CD1c-positive myeloid dendritic cell (primary cell): ENCODE measurements around the gene BMPR1A.

Source experiments
- DNase-seq: peaks from one replicate; pipeline ENCODE4 v3.0.0-alpha.2; 2016; ENCODE audit errors: extremely low spot score

BMPR1A gene

DNA sequence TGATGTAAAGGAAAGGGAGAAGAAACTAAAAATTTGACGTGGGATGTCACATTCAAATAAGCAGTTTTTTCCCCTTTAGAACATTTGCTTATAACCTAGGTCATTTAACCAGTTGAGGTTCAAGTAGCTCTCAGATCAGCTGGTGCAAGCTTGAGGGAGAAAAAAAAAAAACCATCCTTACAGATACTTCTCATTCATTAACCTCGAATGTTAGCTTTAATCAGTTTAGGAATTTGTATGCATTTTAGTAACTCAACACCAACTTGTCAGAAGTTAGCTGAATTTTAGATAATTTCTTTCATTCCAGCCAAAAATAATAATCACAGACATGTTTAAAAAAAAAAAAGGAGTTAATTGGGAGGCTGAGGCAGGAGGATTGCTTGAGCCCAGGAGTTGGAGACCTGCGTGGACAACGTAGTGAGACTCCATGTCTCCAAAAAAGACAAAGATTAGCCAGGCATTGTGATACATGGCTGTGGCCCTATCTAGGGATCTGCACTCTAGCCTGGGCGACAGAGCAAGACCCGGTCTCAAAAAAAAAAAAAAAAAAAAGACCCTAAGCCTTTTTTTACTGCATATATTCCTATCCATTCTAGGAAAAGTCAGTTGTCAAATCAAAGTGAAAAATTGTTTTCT lies 46.2 kb downstream of the BMPR1A start:
- no peak for DNase-seq

- no peak for DNase-seq
These were observed 46.7 kb downstream of the BMPR1A start for GRCh38 chr10:86803156-86803555.

- DNase-seq, result no peak
These were observed 48.4 kb downstream of the BMPR1A start for GRCh38 chr10:86804805-86805204.

- no peak for DNase-seq
These were observed 56.7 kb downstream of the BMPR1A start for GRCh38 chr10:86813101-86813500.

DNA sequence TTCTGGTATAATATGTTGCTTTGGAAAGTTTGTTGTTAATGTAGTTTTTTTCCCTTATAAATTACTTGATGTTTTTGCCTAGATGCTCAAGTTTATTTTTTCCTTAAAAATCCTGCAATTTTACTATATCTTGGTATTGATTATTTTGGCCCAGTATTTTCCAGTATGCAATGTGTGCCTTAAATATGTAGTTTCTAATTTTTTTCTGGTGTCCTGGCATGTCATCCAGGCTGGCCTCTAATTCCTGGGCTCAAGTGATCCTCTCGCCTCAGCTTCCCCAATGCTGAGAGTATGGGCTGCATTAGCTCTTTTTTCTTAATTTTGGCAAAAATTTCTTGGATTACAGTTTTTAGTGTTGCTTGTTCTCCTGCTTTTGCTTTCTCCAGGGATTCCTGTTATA lies 57.6 kb downstream of the BMPR1A start:
- DNase-seq, result no peak

GRCh38 chr10:86815035-86815617 lies 58.7 kb downstream of the BMPR1A start:
- DNase-seq, result no peak

DNA sequence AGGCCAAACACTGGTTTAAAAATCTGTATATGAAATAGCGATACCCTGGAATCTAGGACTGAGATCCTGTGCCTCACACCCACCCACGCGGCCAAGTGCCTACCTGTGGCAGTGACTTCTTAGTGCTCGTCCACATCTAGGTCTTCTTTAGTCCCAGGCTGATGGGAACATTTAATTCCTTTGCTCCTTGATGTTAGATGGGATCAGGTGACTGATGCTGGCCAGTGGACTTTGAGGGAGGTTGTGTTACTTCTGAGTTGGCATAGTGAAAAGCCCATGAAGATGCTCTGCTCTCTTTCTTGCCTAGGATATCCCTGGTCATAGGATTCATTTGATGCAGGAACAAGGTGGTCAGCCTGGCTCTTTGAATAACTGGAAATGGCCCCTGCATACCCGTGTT lies 59.2 kb downstream of the BMPR1A start:
- DNase-seq, result no peak

- no peak for DNase-seq
These were observed 60.8 kb downstream of the BMPR1A start for GRCh38 chr10:86817246-86817645.

GRCh38 chr10:86819567-86819966 lies 63.1 kb downstream of the BMPR1A start:
- no peak for DNase-seq

DNA sequence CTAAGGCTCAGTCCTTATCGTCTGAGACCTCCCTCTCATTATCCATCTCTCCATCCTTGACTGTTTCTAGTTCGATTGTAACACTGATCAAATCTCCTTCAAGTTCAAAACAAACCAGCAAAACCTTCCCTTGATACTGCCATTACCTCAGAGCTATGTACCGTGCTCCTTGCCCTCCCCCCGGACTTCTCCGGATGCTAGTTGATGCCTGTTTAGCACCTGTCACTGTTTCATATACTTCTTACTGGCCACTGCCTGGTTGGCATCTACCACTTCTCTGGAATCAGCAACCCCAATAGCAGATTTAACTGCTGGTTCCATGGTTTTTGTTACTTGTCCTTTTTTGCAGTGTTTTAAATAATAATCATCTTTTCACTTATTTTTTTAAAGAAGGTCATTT lies 64.1 kb downstream of the BMPR1A start:
- no peak for DNase-seq

DNA sequence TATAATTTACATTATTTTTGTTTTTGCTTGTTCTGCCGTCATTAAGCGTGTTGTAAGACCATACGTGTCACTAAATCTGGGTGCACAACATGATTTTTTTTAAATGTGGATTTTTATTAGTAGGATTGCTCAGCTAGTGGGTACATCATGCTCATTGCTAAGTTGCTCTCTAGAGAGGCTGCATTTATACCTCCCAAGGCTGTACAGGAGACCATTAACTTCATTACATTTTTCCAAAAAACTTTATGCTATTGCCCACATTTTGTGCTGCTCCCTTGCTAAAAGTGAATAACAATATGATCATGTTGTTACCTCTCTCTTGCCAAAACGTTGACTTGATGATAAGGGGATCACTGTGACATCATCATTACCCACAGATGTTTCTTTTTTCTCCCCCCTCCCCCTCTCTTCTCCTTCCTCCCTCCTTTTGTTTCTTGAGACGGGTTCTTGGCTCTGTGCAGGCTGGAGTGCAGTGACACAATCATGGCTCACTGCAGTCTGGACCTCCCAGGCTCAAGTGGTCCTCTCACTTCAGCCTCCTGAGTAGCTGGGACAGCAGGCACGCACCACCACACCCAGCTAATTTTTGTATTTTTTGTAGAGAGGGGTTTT lies 65.1 kb downstream of the BMPR1A start:
- DNase-seq, result no peak

- DNase-seq, result no peak
These were observed 67.1 kb downstream of the BMPR1A start for GRCh38 chr10:86823565-86823964.

- DNase-seq, result no peak
These were observed 67.7 kb downstream of the BMPR1A start for GRCh38 chr10:86824151-86824550.

DNA sequence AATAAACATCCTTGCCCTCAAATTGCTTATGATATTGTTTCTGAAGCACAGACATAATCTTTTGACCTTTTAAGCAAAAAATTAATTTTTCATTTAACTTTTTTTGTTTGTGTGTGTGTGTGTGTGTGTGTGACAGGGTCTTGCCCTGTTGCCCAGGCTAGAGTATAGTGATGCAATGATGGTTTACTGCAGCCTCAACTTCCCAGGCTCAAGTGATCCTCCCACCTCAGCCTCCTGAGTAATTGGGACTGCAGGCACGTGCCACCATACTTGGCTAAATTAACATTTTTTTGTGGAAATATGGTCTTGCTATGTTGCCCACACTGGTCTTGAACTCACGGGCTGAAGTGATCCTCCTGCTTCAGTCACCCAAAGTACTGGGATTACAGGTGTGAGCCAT lies 68.9 kb downstream of the BMPR1A start:
- no peak for DNase-seq

- DNase-seq, result no peak
These were observed 71.2 kb downstream of the BMPR1A start for GRCh38 chr10:86827639-86828038.

DNA sequence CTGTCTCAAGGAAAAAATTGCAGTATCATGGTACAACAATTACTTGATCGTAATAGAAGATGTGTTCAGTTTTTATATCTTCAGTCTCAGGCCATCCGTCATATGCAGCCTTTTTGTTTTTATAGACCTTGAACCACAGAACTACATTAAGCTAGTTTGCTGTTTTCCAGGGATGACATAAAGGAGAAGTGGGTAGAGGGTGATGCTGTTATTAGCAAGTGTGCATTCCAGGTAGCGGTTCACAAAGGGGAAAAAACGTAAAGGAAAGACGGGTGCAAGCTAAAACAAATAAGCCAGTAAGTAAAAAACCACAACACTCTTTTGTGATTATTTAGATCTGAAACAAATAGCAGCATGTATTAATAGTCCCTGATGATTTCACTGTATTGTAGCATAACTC lies 71.7 kb downstream of the BMPR1A start:
- no peak for DNase-seq

DNA sequence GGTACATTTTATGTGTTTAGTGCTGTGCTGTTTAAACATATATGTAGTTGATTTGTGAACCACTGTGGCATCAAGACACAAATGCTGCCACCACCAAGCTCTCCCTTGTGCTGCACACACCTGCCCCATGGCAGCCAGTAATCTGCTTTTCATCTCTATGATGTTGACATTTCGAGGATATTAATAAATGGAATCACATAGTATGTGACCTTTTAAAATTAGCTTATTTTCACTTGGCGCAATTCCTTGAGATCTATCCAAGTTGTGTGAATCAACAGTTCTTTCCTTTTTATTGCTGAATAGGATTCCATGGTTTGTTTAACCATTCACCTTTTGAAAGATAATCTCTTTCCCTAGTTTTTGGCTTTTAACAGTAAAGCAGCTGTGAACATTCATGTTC lies 73.1 kb downstream of the BMPR1A start:
- no peak for DNase-seq

GRCh38 chr10:86830043-86830591 lies 73.7 kb downstream of the BMPR1A start:
- no peak for DNase-seq

DNA sequence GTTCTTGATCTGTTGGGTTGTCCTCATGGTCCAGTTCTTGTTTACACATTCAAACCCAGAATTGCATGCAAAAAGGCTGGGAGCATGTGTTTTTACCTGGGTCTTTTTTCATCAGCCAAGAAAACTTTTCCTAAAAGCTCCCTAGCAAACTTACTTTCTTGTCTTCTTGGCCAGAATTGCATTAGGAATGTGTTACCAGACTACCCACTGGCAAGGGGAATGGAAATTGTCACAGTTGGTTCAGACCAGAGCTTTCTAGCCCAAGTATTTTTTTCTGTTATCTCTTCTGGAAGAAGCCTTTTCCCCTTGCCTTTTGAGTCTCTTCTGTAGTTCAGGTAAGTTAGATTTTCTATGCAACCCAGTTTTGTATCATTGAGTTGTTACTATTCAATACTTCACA lies 77.5 kb downstream of the BMPR1A start:
- no peak for DNase-seq

DNA sequence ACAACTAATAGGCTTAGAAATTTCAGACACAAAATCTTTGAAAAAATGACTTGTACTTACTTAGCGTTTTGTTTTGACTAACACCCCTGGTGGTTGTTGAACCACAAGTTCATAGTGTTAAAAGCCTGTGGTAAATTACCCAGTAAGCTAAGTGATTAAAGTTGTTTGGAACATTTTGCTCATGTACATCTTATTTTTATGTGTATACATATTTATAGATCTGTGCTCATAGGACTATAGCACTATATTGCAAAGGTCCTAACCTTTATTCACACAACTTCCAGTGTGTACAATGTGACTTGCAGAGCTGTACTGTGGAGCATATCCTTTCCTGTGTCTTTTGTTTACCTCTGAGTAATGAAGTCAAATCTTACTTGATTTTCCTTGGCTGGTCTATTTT lies 79.6 kb downstream of the BMPR1A start:
- no peak for DNase-seq

DNA sequence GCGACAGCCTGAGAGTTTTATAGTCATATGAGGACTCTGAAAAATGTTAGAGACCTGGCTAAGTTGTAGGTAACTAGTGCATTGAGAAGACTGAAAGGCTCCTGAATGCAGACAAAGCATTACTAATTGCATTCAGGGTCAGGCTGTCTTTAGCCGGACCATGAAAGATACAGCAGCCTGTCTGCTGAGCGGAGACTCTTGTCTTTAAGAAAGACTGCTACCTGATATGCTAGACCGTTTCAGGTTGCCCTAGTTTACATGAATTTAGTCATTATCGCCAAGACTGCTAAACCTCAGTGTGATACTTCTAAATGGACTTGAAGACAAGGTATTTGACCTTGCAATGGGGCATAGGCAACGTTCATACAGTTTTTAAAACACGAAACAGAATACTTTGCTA lies 81.2 kb downstream of the BMPR1A start:
- no peak for DNase-seq

- DNase-seq, result no peak
These were observed 84.1 kb downstream of the BMPR1A start for GRCh38 chr10:86840498-86840897.

GRCh38 chr10:86846088-86846487 lies 89.7 kb downstream of the BMPR1A start:
- no peak for DNase-seq
